Fibroblast of lung (primary cell): Measurements from ENCODE around the gene FANCI.

Experiments
- EZH2 ChIP-seq: IDR thresholded peaks from 2 replicates; pipeline ENCODE4 v1.5.1; 2012; ENCODE audit warnings: low read length, control low read depth, mild to moderate bottlenecking; ENCODE audit errors: missing control alignments
- TF ChIP-seq, protein P1 (sequence below), 2 donors: IDR thresholded peaks in 1 of 2; conservative IDR thresholded peaks in 1 of 2; 1 replicate in 1 of 2; 2 replicates in 1 of 2; pipeline ENCODE4 v1.5.1; 2011 to 2012; ENCODE audit warnings: low read length in 2 of 2, control low read depth in 1 of 2, inconsistent platforms in 1 of 2, low read depth in 1 of 2, mild to moderate bottlenecking in 1 of 2

DNA sequence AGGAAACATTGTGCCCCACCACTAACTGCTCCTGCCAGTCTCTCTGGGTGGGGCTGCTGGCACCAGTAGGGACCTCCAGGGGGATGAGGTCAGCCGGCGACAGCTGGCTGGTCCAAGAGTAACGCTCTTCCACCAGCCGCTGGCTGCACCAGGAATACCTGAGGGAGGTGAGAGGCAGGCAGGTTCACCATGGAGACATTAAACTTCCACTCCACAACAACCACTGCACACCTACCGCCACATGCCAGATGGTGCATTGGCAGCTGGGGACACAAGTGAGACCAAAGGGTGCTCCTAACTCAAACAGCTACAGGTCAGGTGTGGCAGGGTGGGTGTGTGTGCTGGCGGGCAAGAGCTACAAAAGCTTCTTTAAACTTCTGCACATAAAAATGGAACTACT is 86.3 kb downstream of the FANCI start:
- TF ChIP-seq, protein P1, sequence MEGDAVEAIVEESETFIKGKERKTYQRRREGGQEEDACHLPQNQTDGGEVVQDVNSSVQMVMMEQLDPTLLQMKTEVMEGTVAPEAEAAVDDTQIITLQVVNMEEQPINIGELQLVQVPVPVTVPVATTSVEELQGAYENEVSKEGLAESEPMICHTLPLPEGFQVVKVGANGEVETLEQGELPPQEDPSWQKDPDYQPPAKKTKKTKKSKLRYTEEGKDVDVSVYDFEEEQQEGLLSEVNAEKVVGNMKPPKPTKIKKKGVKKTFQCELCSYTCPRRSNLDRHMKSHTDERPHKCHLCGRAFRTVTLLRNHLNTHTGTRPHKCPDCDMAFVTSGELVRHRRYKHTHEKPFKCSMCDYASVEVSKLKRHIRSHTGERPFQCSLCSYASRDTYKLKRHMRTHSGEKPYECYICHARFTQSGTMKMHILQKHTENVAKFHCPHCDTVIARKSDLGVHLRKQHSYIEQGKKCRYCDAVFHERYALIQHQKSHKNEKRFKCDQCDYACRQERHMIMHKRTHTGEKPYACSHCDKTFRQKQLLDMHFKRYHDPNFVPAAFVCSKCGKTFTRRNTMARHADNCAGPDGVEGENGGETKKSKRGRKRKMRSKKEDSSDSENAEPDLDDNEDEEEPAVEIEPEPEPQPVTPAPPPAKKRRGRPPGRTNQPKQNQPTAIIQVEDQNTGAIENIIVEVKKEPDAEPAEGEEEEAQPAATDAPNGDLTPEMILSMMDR (conservative IDR thresholded peaks at IDR 0.05 in 1 of 2, IDR thresholded peaks at IDR 0.05 in 1 of 2; ENCODE audit: low read depth in 1 of 2, low read length in 2 of 2) = no peak
- TF ChIP-seq EZH2 = no peak
